ENCODE measurements around the gene MEIOSIN. TPM values are rescaled to one million over a fixed set of nuclear protein-coding genes. Genes with fewer than 3 reads are reported as not detected.

Gene MEIOSIN
- total and polyA plus RNA-seq, 9 of the 15 experiments (the other 6 are each of a cell fraction or from before 2014, with no cell fraction given), result 0.06 to 2.0 (median 0.76) TPM

DNA sequence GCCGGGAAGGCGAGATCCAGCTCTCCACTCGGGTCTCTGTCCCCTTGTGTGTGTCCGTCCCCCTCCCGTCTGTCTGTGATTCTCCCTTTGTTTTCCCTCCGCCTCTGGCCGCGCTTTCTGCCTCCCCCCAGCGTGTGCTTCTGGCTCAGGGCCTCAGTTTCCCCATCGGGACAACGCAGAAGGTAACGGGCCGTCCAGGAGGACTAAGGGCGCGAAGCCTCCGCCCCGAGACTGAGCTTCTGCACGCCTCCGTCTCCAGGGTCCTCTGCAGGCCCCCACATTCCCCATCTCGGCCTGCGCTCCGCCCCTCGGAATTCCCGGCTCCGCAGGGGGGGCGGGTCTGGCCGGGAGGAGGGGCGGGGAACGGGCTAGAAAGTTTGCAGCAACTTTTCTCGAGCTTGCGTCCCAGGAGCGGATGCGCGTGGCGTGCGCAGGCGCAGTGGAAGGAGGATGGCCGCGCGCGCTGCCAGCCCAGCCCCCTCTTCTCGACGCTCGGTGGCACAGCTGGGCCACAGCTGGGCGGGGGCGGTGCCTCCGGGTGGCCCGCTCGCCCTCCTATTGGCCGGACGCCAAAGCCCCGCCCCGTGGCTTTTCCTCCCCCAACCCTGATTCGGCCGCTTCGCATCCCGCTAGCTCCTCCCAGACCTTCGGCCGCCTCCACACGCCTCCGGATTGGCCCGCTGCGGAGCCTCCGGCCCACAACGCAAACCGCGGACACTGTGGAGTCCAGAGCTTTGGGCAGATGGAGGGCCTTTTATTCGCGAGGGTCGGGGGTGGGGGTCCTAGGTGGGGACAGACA, 35.9 kb downstream of the MEIOSIN start, which contains the start of gene SIX5 (continued):
- TF ChIP-seq ESRRA (IDR thresholded peaks at IDR 0.05; ENCODE audit: borderline replicate concordance, low read depth), result peak; percentile 63; the same call in 1 of the 2 replicates
- TF ChIP-seq, protein P1, sequence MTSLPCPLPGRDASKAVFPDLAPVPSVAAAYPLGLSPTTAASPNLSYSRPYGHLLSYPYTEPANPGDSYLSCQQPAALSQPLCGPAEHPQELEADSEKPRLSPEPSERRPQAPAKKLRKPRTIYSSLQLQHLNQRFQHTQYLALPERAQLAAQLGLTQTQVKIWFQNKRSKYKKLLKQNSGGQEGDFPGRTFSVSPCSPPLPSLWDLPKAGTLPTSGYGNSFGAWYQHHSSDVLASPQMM (CRISPR knock-in tag; IDR thresholded peaks at IDR 0.05), result no peak
- TF ChIP-seq RCOR1 (IDR thresholded peaks at IDR 0.05; ENCODE audit: borderline replicate concordance in 1 of 2, low read depth in 2 of 2, low read length in 2 of 2), result peak in 1 of 2 experiments; percentile 30; a peak in 1 of 4 replicates
- no peak for TF ChIP-seq DIDO1 (tag; IDR thresholded peaks at IDR 0.05; ENCODE audit: low read depth)
- no peak for TF ChIP-seq TRIM24 (IDR thresholded peaks at IDR 0.05)
- TF ChIP-seq SMARCC2 (IDR thresholded peaks at IDR 0.05; ENCODE audit: low read depth), result no peak
- no peak for TF ChIP-seq CC2D1A (IDR thresholded peaks at IDR 0.05)
- TF ChIP-seq SRSF9 (IDR thresholded peaks at IDR 0.05; ENCODE audit: borderline replicate concordance, low read depth, low read length), result no peak
- no peak for TF ChIP-seq ZFP30 (CRISPR knock-in tag; IDR thresholded peaks at IDR 0.05; ENCODE audit: borderline replicate concordance)
- TF ChIP-seq PHF8 (IDR thresholded peaks at IDR 0.05; ENCODE audit: borderline replicate concordance, low read length), result peak; percentile 58; the same call in 1 of the 2 replicates
- no peak for TF ChIP-seq STAT5B (CRISPR knock-in tag; IDR thresholded peaks at IDR 0.05)
- TF ChIP-seq ZNF583 (CRISPR knock-in tag; IDR thresholded peaks at IDR 0.05), result no peak
- TF ChIP-seq TAF9B (IDR thresholded peaks at IDR 0.05; ENCODE audit: partially characterized antibody), result peak; percentile 99
- TF ChIP-seq, protein P2, sequence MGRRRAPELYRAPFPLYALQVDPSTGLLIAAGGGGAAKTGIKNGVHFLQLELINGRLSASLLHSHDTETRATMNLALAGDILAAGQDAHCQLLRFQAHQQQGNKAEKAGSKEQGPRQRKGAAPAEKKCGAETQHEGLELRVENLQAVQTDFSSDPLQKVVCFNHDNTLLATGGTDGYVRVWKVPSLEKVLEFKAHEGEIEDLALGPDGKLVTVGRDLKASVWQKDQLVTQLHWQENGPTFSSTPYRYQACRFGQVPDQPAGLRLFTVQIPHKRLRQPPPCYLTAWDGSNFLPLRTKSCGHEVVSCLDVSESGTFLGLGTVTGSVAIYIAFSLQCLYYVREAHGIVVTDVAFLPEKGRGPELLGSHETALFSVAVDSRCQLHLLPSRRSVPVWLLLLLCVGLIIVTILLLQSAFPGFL (CRISPR knock-in tag; IDR thresholded peaks at IDR 0.05), result no peak
- no peak for TF ChIP-seq ZNF431 (CRISPR knock-in tag; IDR thresholded peaks at IDR 0.05)
- TF ChIP-seq ZNF184 (CRISPR knock-in tag; IDR thresholded peaks at IDR 0.05), result no peak
- TF ChIP-seq ZNF253 (CRISPR knock-in tag; conservative IDR thresholded peaks at IDR 0.05), result no peak
- TF ChIP-seq ZFP1 (CRISPR knock-in tag; IDR thresholded peaks at IDR 0.05), result no peak
- TF ChIP-seq HDAC8 (tag; IDR thresholded peaks at IDR 0.05), result no peak
- TF ChIP-seq ETV5 (CRISPR knock-in tag; IDR thresholded peaks at IDR 0.05; ENCODE audit: low read depth), result no peak
- TF ChIP-seq, protein P3, sequence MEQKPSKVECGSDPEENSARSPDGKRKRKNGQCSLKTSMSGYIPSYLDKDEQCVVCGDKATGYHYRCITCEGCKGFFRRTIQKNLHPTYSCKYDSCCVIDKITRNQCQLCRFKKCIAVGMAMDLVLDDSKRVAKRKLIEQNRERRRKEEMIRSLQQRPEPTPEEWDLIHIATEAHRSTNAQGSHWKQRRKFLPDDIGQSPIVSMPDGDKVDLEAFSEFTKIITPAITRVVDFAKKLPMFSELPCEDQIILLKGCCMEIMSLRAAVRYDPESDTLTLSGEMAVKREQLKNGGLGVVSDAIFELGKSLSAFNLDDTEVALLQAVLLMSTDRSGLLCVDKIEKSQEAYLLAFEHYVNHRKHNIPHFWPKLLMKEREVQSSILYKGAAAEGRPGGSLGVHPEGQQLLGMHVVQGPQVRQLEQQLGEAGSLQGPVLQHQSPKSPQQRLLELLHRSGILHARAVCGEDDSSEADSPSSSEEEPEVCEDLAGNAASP (IDR thresholded peaks at IDR 0.05), result no peak
